RWPE1 (cell line): ENCODE results near the gene THAP12.

ENCODE experiments used
- CTCF ChIA-PET: fragments of 350-600 bp; sonication (Branson Sonifier 250); formaldehyde crosslinking; extraction: SDS; loops from one replicate; lab custom pipeline; 2021; lab: Yijun Ruan, JAX
- POLR2A ChIA-PET: fragments of 400-600 bp; formaldehyde crosslinking; extraction: SDS; loops from one replicate; lab custom pipeline; 2020; ENCODE audit warnings: antibody characterized with exemption; ENCODE audit not compliant: low non-redundant PET; lab: Yijun Ruan, JAX
- DNase-seq: peaks from one replicate; pipeline ENCODE4 v3.0.0; 2012; ENCODE audit warnings: low spot score
- H3K27ac ChIP-seq: fragments of 450-650 bp; 2 replicates; pipeline ENCODE4 v1.5.1; 2017
- TF ChIP-seq, protein P1 (sequence below): fragments of 450-650 bp; conservative IDR thresholded peaks from 2 replicates; pipeline ENCODE4 v1.5.1; 2017; ENCODE audit warnings: low read depth, mild to moderate bottlenecking

THAP12 gene

GRCh38 chr11:76355172-76355571 lies 25.8 kb downstream of the THAP12 start:
- DNase-seq: no peak
- POLR2A ChIA-PET: no interaction called here
- CTCF ChIA-PET: no interaction called here
- TF ChIP-seq, protein P1, sequence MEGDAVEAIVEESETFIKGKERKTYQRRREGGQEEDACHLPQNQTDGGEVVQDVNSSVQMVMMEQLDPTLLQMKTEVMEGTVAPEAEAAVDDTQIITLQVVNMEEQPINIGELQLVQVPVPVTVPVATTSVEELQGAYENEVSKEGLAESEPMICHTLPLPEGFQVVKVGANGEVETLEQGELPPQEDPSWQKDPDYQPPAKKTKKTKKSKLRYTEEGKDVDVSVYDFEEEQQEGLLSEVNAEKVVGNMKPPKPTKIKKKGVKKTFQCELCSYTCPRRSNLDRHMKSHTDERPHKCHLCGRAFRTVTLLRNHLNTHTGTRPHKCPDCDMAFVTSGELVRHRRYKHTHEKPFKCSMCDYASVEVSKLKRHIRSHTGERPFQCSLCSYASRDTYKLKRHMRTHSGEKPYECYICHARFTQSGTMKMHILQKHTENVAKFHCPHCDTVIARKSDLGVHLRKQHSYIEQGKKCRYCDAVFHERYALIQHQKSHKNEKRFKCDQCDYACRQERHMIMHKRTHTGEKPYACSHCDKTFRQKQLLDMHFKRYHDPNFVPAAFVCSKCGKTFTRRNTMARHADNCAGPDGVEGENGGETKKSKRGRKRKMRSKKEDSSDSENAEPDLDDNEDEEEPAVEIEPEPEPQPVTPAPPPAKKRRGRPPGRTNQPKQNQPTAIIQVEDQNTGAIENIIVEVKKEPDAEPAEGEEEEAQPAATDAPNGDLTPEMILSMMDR: no peak
- H3K27ac ChIP-seq: no peak overlapping the region

GRCh38 chr11:76348348-76348747 lies 32.6 kb downstream of the THAP12 start:
- DNase-seq: no peak
- ChIA-PET POLR2A (no interaction called here), CTCF (interaction anchor here (0.9 kb wide), 1 partner anchor 764 kb away, joined by 3 read pairs; no protein-coding TSS in a partner anchor)
- TF ChIP-seq, protein P1: no peak
- no peak overlapping the region for H3K27ac ChIP-seq

DNA sequence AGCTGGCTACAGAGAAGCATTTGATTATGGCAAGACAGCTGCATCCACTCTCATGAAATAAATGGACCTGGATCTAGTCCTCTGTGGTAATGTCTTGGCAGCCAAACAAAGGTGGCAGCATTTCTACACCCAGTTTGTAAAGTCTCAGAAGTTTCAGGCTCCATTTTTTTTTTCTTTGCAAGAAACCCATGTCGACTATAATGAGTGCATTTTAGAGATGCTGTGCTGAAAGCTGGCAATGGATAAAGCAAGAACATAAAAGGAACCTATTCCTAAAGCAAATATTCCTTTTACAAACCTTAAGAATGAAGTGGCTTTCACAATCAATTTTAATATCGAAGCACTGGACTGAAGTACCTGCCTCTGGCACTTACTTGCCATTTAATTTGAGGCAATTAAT lies 33.5 kb downstream of the THAP12 start:
- ChIA-PET POLR2A (no interaction called here), CTCF (interaction anchor here (0.7 kb wide), 1 partner anchor 8 kb away, joined by 4 read pairs; no protein-coding TSS in a partner anchor)
- no peak for DNase-seq
- no peak overlapping the region for H3K27ac ChIP-seq
- TF ChIP-seq, protein P1: no peak

DNA sequence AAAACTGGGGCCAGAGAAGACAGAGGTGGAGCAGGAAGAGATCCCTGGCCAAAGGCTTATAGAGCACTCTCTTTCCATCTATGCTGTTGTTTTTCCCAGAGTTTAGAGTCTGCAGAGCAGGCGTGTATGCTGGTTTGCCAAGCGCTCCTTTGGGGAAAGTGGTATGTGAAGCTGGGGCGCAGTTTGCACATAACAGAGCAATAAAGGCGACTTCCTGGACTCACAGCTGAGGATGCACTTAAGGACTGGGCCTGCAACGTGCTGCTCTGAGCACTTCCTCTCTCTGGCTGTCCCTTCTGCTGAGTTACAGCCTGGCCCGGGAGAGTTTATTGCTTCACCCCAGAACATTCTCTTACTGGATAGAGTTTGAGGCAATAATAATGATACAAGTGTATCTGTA lies 41.7 kb downstream of the THAP12 start:
- TF ChIP-seq, protein P1: no peak
- ChIA-PET POLR2A (no interaction called here), CTCF (interaction anchor here (0.6 kb wide), 1 partner anchor 9 kb away, joined by 4 read pairs; no protein-coding TSS in a partner anchor)
- H3K27ac ChIP-seq: no peak overlapping the region
- no peak for DNase-seq

DNA sequence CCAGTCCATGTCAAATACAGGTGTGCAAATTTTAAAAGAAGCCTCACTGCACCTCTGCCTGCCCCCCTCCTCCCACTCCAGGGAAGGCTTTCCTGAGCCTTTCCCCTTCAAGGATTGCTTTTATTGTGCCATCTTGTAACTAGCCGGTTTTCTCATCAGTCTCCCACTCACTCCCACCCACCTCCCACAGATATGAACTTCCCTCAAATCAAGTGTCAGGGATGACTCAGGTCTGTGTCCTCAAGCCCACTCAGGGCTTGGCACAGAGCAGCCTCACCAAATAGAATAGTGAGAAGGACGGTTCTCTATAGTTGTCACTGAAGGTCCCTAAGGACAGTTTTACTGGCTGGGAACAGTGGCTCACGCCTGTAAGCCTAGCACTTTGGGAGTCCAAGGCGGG lies 43.0 kb downstream of the THAP12 start:
- no peak overlapping the region for H3K27ac ChIP-seq
- TF ChIP-seq, protein P1: no peak
- CTCF ChIA-PET: no interaction called here
- DNase-seq: no peak
- POLR2A ChIA-PET: no interaction called here

- no peak for DNase-seq
- no peak overlapping the region for H3K27ac ChIP-seq
- TF ChIP-seq, protein P1: no peak
- ChIA-PET CTCF (no interaction called here), POLR2A (no interaction called here)
Observed at GRCh38 chr11:76337469-76337868, 43.5 kb downstream of the THAP12 start.
